ENCODE data around the gene TAF4B.

Gene TAF4B

GRCh38 chr18:26336572-26336971, 110.3 kb downstream of the TAF4B start:
- no peak for DNase-seq (ENCODE audit: low read depth)
- no peak overlapping the region for H3K4me3 ChIP-seq (ENCODE audit: control insufficient read depth, low read depth, low read length)
- no peak for TF ChIP-seq CTCF (conservative IDR thresholded peaks at IDR 0.05; ENCODE audit: control insufficient read depth, insufficient read depth, low read depth, low read length)

- H3K4me3 ChIP-seq (ENCODE audit: control insufficient read depth, low read depth, low read length), result no peak overlapping the region
- no peak for DNase-seq (ENCODE audit: low read depth)
- no peak for TF ChIP-seq CTCF (conservative IDR thresholded peaks at IDR 0.05; ENCODE audit: control insufficient read depth, insufficient read depth, low read depth, low read length)
Observed at GRCh38 chr18:26342646-26343045, 116.4 kb downstream of the TAF4B start.

- no peak overlapping the region for H3K4me3 ChIP-seq (ENCODE audit: control insufficient read depth, low read depth, low read length)
- no peak for DNase-seq (ENCODE audit: low read depth)
- TF ChIP-seq CTCF (conservative IDR thresholded peaks at IDR 0.05; ENCODE audit: control insufficient read depth, insufficient read depth, low read depth, low read length), result no peak
Observed at GRCh38 chr18:26350961-26351360, 124.7 kb downstream of the TAF4B start.

GRCh38 chr18:26356045-26356785, 130.0 kb downstream of the TAF4B start:
- no peak for TF ChIP-seq CTCF (conservative IDR thresholded peaks at IDR 0.05; ENCODE audit: control insufficient read depth, insufficient read depth, low read depth, low read length)
- DNase-seq (ENCODE audit: low read depth), result no peak
- H3K4me3 ChIP-seq (ENCODE audit: control insufficient read depth, low read depth, low read length), result no peak overlapping the region

- no peak for TF ChIP-seq CTCF (conservative IDR thresholded peaks at IDR 0.05; ENCODE audit: control insufficient read depth, insufficient read depth, low read depth, low read length)
- H3K4me3 ChIP-seq (ENCODE audit: control insufficient read depth, low read depth, low read length), result no peak overlapping the region
- DNase-seq (ENCODE audit: low read depth), result no peak
Observed at GRCh38 chr18:26357960-26358359, 131.7 kb downstream of the TAF4B start.

GRCh38 chr18:26362021-26362420, 135.8 kb downstream of the TAF4B start:
- DNase-seq (ENCODE audit: low read depth), result no peak
- no peak overlapping the region for H3K4me3 ChIP-seq (ENCODE audit: control insufficient read depth, low read depth, low read length)
- TF ChIP-seq CTCF (conservative IDR thresholded peaks at IDR 0.05; ENCODE audit: control insufficient read depth, insufficient read depth, low read depth, low read length), result no peak

All from fibroblast of mammary gland (primary cell).